Endothelial cell of umbilical vein (primary cell): Measurements from ENCODE around the gene SYTL1. TPM values are rescaled to one million over a fixed set of nuclear protein-coding genes. Genes with fewer than 3 reads are reported as not detected.

Experiments used
- BruUV-seq: library from RNA; stranded (reverse); fragments of 400-500 nt; replicated peaks from 2 replicates; lab custom pipeline; 2021; lab: Mats Ljungman, UMichigan
- CTCF ChIA-PET: fragments of 300-600, 350-600 bp; sonication (Branson Sonifier 250); formaldehyde crosslinking; loops from one replicate; lab custom pipeline; 2021; ENCODE audit warnings: antibody characterized with exemption, inconsistent platforms; lab: Charles Lee
- POLR2A ChIA-PET: fragments of 300-600, 350-600 bp; sonication (Branson Sonifier 250); formaldehyde crosslinking; loops from one replicate; lab custom pipeline; 2021; ENCODE audit warnings: antibody characterized with exemption, inconsistent platforms; lab: Charles Lee
- DNase-seq: peaks from one replicate; pipeline ENCODE4 v3.0.0-alpha.2; 2011; ENCODE audit warnings: low read depth, low spot score
- FAIRE-seq: peaks from 2 replicates; lab custom pipeline; 2011; peaks lifted over from hg19 to GRCh38; lab: Jason Lieb, UNC
- H2AFZ ChIP-seq: 2 replicates; pipeline ENCODE4 v1.6.0; 2012; ENCODE audit warnings: low read depth, low read length, control low read depth, inconsistent platforms
- H3K27ac ChIP-seq: 2 replicates; pipeline ENCODE4 v1.5.1; 2011; ENCODE audit warnings: low read depth, mild to moderate bottlenecking, control low read depth, low read length, moderate library complexity; ENCODE audit not compliant: insufficient read depth
- H3K27me3 ChIP-seq, 2 experiments: 2 replicates each; pipeline versions ENCODE4 v1.6.0 to v1.6.1; 2011; ENCODE audit warnings: low read length in 2 of 2, mixed read lengths in 1 of 2; ENCODE audit not compliant: control insufficient read depth in 2 of 2, insufficient read depth in 2 of 2
- H3K36me3 ChIP-seq, 2 experiments: 2 replicates in 1 of 2; 3 replicates in 1 of 2; pipeline ENCODE4 v1.5.1; 2011; ENCODE audit warnings: low read length in 2 of 2, mild to moderate bottlenecking in 1 of 2, moderate library complexity in 1 of 2; ENCODE audit not compliant: control insufficient read depth in 2 of 2, insufficient read depth in 2 of 2; ENCODE audit errors: extremely low read depth in 1 of 2
- H3K4me1 ChIP-seq: 3 replicates; pipeline ENCODE4 v1.5.1; 2011; ENCODE audit warnings: mild to moderate bottlenecking, low read length; ENCODE audit not compliant: control insufficient read depth, insufficient read depth; ENCODE audit errors: extremely low read depth
- H3K4me2 ChIP-seq: 2 replicates; pipeline ENCODE4 v1.6.1; 2011; ENCODE audit warnings: low read length, control low read depth, mixed read lengths; ENCODE audit not compliant: insufficient read depth
- H3K4me3 ChIP-seq, 3 experiments: fragments of 200-600 bp in 1 of 3; sonication (generic), shearing (Covaris generic) in 1 of 3; replicated peaks in 1 of 3; 2 replicates each; pipeline ENCODE4 v1.5.1; 2011 to 2016; ENCODE audit warnings: control low read depth in 3 of 3, low read length in 3 of 3, mild to moderate bottlenecking in 2 of 3, inconsistent platforms in 1 of 3, low read depth in 1 of 3, moderate library complexity in 1 of 3; ENCODE audit not compliant: insufficient read depth in 1 of 3
- H3K79me2 ChIP-seq: 2 replicates; pipeline ENCODE4 v1.6.0; 2012; ENCODE audit warnings: low read length, inconsistent platforms; ENCODE audit not compliant: control insufficient read depth, insufficient read depth
- H3K9ac ChIP-seq: replicated peaks from 2 replicates; pipeline ENCODE3; 2011; ENCODE audit warnings: low read length, control low read depth; ENCODE audit not compliant: insufficient read depth; ENCODE audit errors: extremely low read depth
- H3K9me1 ChIP-seq: replicated peaks from 3 replicates; pipeline ENCODE4 v1.6.0; 2011; ENCODE audit warnings: mild to moderate bottlenecking, low read length; ENCODE audit not compliant: control insufficient read depth, insufficient read depth; ENCODE audit errors: extremely low read depth
- H3K9me3 ChIP-seq: replicated peaks from 2 replicates; pipeline ENCODE4 v1.5.1; 2012; ENCODE audit warnings: low read length, inconsistent platforms; ENCODE audit not compliant: control insufficient read depth, insufficient read depth
- H4K20me1 ChIP-seq: replicated peaks from 2 replicates; pipeline ENCODE3; 2011; ENCODE audit warnings: mild to moderate bottlenecking, low read length; ENCODE audit not compliant: control insufficient read depth, insufficient read depth; ENCODE audit errors: extremely low read depth
- CTCF ChIP-seq, 2 donors: IDR thresholded peaks; 1 replicate in 1 of 2; 2 replicates in 1 of 2; pipeline ENCODE4 v1.5.1; 2011; ENCODE audit warnings: low read length in 2 of 2, mild to moderate bottlenecking in 2 of 2, moderate library complexity in 2 of 2, control low read depth in 1 of 2, inconsistent platforms in 1 of 2, low read depth in 1 of 2; ENCODE audit not compliant: insufficient read depth in 1 of 2; ENCODE audit errors: extremely low read depth in 1 of 2
- EZH2 ChIP-seq: IDR thresholded peaks from 2 replicates; pipeline ENCODE4 v1.6.1; 2012; ENCODE audit warnings: borderline replicate concordance, low read depth, mild to moderate bottlenecking, moderate library complexity, low read length, inconsistent platforms; ENCODE audit not compliant: severe bottlenecking
- FOS ChIP-seq: IDR thresholded peaks from 2 replicates; pipeline ENCODE4 v1.6.1; 2011; ENCODE audit warnings: mild to moderate bottlenecking, low read length, moderate library complexity, borderline replicate concordance; ENCODE audit not compliant: insufficient read depth
- GATA2 ChIP-seq: IDR thresholded peaks from 2 replicates; pipeline ENCODE4 v1.7.0; 2011; ENCODE audit warnings: low read depth, mild to moderate bottlenecking, moderate library complexity, mixed read lengths, low read length; ENCODE audit not compliant: insufficient read length, insufficient read depth
- JUN ChIP-seq: IDR thresholded peaks from 2 replicates; pipeline ENCODE4 v1.6.1; 2011; ENCODE audit warnings: borderline replicate concordance, low read depth; ENCODE audit not compliant: insufficient read length, insufficient read depth
- MAX ChIP-seq: IDR thresholded peaks from 2 replicates; pipeline ENCODE4 v1.6.1; 2011; ENCODE audit not compliant: insufficient read depth, insufficient read length
- MYC ChIP-seq: IDR thresholded peaks from one replicate; pipeline ENCODE4 v1.6.1; 2011; ENCODE audit warnings: mild to moderate bottlenecking, low read depth, low read length
- POLR2A ChIP-seq: IDR thresholded peaks from 2 replicates; pipeline ENCODE4 v1.6.1; 2012; ENCODE audit warnings: low read depth, mild to moderate bottlenecking, control low read depth, low read length
- POLR2AphosphoS5 ChIP-seq: IDR thresholded peaks from 2 replicates; pipeline ENCODE4 v1.6.1; 2012; ENCODE audit warnings: low read depth, mild to moderate bottlenecking, control low read depth, low read length, moderate library complexity; ENCODE audit not compliant: insufficient read depth
- dilution Hi-C: fragments of 300-500 bp; cut with MboI; formaldehyde crosslinking; loops from one replicate; pipeline ENCODE4 v1.15.0; 2019; ENCODE audit warnings: low sequenced_read_pairs; ENCODE audit not compliant: extremely low pct_ligation_motif_present
- intact Hi-C: fragments of 100-400 bp; cut with micrococcal nuclease; formaldehyde crosslinking; loops from one replicate; pipeline ENCODE4 v1.10.0; 2022
- polyA plus RNA-seq, 4 experiments: library from polyadenylated mRNA; depleted of rRNA in 3 of 4; stranded (reverse) in 3 of 4; unstranded in 1 of 4; fragments of >200 nt; gene quantifications; 2 replicates each; pipeline versions ENCODE4 v1.2.1 to v1.2.3, GENCODE V29; 2011 to 2012; ENCODE audit warnings: missing spikeins in 1 of 4
- total RNA-seq: library from RNA; stranded (reverse); gene quantifications from 2 replicates; pipeline ENCODE4 v1.2.3, GENCODE V29; 2021

Gene SYTL1
- total and polyA plus RNA-seq, 2 donors (not counting 3 experiments of a cell fraction or from before 2014, with no cell fraction given) = 0.04 TPM; not detected in 1

GRCh38 chr1:27336756-27337155 is 5.1 kb upstream of the SYTL1 start:
- POLR2A ChIA-PET = no interaction called here
- BruUV-seq = no TSS peak
- H3K4me3 ChIP-seq = no peak overlapping the region
- no peaks in the 10 kb centered on the region for H3K9me3 ChIP-seq
- H3K27ac ChIP-seq = no peak overlapping the region
- H2AFZ ChIP-seq = no peak overlapping the region
- H3K9me1 ChIP-seq = no peaks in the 10 kb centered on the region
- H4K20me1 ChIP-seq = no peaks in the 10 kb centered on the region
- no peak overlapping the region for H3K9ac ChIP-seq
- no peak overlapping the region for H3K4me2 ChIP-seq
- TF ChIP-seq MAX = no peak
- no peak for TF ChIP-seq CTCF (IDR thresholded peaks at IDR 0.05; ENCODE audit: extremely low read depth in 1 of 2, insufficient read depth in 1 of 2, low read depth in 1 of 2, low read length in 2 of 2)
- TF ChIP-seq EZH2 = no peak
- no peak for TF ChIP-seq GATA2
- no peak for TF ChIP-seq POLR2A
- no peak for TF ChIP-seq POLR2AphosphoS5
- no peak for TF ChIP-seq JUN
- TF ChIP-seq FOS = no peak
- no peak for TF ChIP-seq MYC
- intact Hi-C loops = no loop called here
- H3K27me3 ChIP-seq = no peaks in the 10 kb centered on the region
- dilution Hi-C loops = no loop called here
- no peaks in the 10 kb centered on the region for H3K79me2 ChIP-seq
- H3K4me1 ChIP-seq = no peaks in the 10 kb centered on the region
- no peak for FAIRE-seq
- CTCF ChIA-PET = interaction anchor here (0.9 kb wide), 2 partner anchors 21 to 36 kb away, joined by 3 to 4 read pairs; no protein-coding TSS in a partner anchor
- no peak for DNase-seq
- H3K36me3 ChIP-seq = peaks cover 5 to 41% of the 10 kb centered on the region in 2 experiments
